KMS-11 (cell line): ENCODE results near the gene ELP5.

Experiments used
- H2AFZ ChIP-seq: fragments of 200-600 bp; sonication (generic); 2 replicates; pipeline ENCODE4 v1.6.1; 2016; ENCODE audit warnings: antibody characterized with exemption, mixed run types, low read depth
- H3K27ac ChIP-seq: fragments of 200-600 bp; sonication (generic); 2 replicates; pipeline ENCODE4 v1.6.1; 2016; ENCODE audit warnings: mild to moderate bottlenecking, mixed run types
- H3K27me3 ChIP-seq: fragments of 200-600 bp; sonication (generic); 2 replicates; pipeline ENCODE4 v1.6.1; 2017; ENCODE audit warnings: mild to moderate bottlenecking, low read depth, mixed run types, moderate library complexity; ENCODE audit not compliant: insufficient read depth
- H3K36me3 ChIP-seq: fragments of 200-600 bp; sonication (generic); 2 replicates; pipeline ENCODE4 v1.6.1; 2017; ENCODE audit warnings: mild to moderate bottlenecking, mixed run types; ENCODE audit not compliant: insufficient read depth
- H3K4me1 ChIP-seq: fragments of 200-600 bp; sonication (generic); 2 replicates; pipeline ENCODE4 v1.6.1; 2016; ENCODE audit warnings: mild to moderate bottlenecking, low read depth, mixed run types; ENCODE audit not compliant: poor library complexity, severe bottlenecking
- H3K4me2 ChIP-seq: fragments of 200-600 bp; sonication (generic); 2 replicates; pipeline ENCODE4 v1.7.0; 2016; ENCODE audit warnings: mild to moderate bottlenecking, mixed run types
- H3K4me3 ChIP-seq: fragments of 200-600 bp; sonication (generic); IDR thresholded peaks from 2 replicates; pipeline ENCODE4 v1.6.1; 2017; ENCODE audit warnings: low read depth, low read length, mixed read lengths; ENCODE audit not compliant: insufficient read depth
- H3K79me2 ChIP-seq: fragments of 200-600 bp; sonication (generic); 2 replicates; pipeline ENCODE4 v1.6.1; 2016; ENCODE audit warnings: low read depth, mixed run types; ENCODE audit not compliant: insufficient read depth
- H3K9ac ChIP-seq: fragments of 200-600 bp; sonication (generic); 2 replicates; pipeline ENCODE4 v1.6.1; 2016; ENCODE audit warnings: mild to moderate bottlenecking, mixed run types
- H4K20me1 ChIP-seq: fragments of 200-600 bp; sonication (generic); 2 replicates; pipeline ENCODE4 v1.6.1; 2016; ENCODE audit warnings: mild to moderate bottlenecking, mixed run types; ENCODE audit not compliant: insufficient read depth
- CTCF ChIP-seq: fragments of 200-600 bp; sonication (generic); conservative IDR thresholded peaks from 2 replicates; pipeline ENCODE4 v1.6.1; 2017; ENCODE audit warnings: low read depth, mild to moderate bottlenecking, antibody characterized with exemption, low read length, moderate library complexity, mixed read lengths

ELP5 gene

GRCh38 chr17:7237761-7238419 lies 14.1 kb upstream of the ELP5 start:
- H3K4me1 ChIP-seq, result no peaks in the 10 kb centered on the region
- no peak overlapping the region for H2AFZ ChIP-seq
- no peak overlapping the region for H3K4me3 ChIP-seq
- H3K27ac ChIP-seq, result no peak overlapping the region
- H3K79me2 ChIP-seq, result no peaks in the 10 kb centered on the region
- no peak overlapping the region for H3K4me2 ChIP-seq
- no peaks in the 10 kb centered on the region for H3K36me3 ChIP-seq
- H3K9ac ChIP-seq, result peak overlapping the region; percentile 41; the same call in 1 of the 2 replicates
- TF ChIP-seq CTCF, result no peak
- H4K20me1 ChIP-seq, result no peaks in the 10 kb centered on the region
- H3K27me3 ChIP-seq, result no peaks in the 10 kb centered on the region

GRCh38 chr17:7238420-7239090 lies 13.5 kb upstream of the ELP5 start:
- no peaks in the 10 kb centered on the region for H3K27me3 ChIP-seq
- no peaks in the 10 kb centered on the region for H3K36me3 ChIP-seq
- H3K27ac ChIP-seq, result peak overlapping the region; percentile 40
- H3K79me2 ChIP-seq, result no peaks in the 10 kb centered on the region
- no peak overlapping the region for H3K4me3 ChIP-seq
- H4K20me1 ChIP-seq, result no peaks in the 10 kb centered on the region
- no peak overlapping the region for H2AFZ ChIP-seq
- no peak overlapping the region for H3K4me2 ChIP-seq
- H3K9ac ChIP-seq, result peak overlapping the region; percentile 59; the same call in 1 of the 2 replicates
- no peak for TF ChIP-seq CTCF
- no peaks in the 10 kb centered on the region for H3K4me1 ChIP-seq

- H2AFZ ChIP-seq, result no peak within 1 kb of the TSS
- no peaks in the 10 kb centered on the region for H3K4me1 ChIP-seq
- H3K27me3 ChIP-seq, result no peaks in the 10 kb centered on the region
- peak within 1 kb of the TSS; percentile 40 for H3K27ac ChIP-seq
- no peak within 1 kb of the TSS for H3K4me3 ChIP-seq
- no peak for TF ChIP-seq CTCF
- no peaks in the 10 kb centered on the region for H4K20me1 ChIP-seq
- no peaks in the 10 kb centered on the region for H3K79me2 ChIP-seq
- peak within 1 kb of the TSS; percentile 59; the same call in 1 of the 2 replicates for H3K9ac ChIP-seq
- peak within 1 kb of the TSS; percentile 42; the same call in 1 of the 2 replicates for H3K4me2 ChIP-seq
- no peaks in the 10 kb centered on the region for H3K36me3 ChIP-seq
These were observed 12.7 kb upstream of the ELP5 start, which contains the start of gene PHF23 for GRCh38 chr17:7239091-7240027. PHF23 (minus strand) TSS chr17:7239457; CDS start chr17:7239279, 178 bp downstream.

GRCh38 chr17:7240375-7240774 lies 11.6 kb upstream of the ELP5 start:
- Histone ChIP-seq H3K9ac (no peak overlapping the region), H3K27ac (no peak overlapping the region), H3K27me3 (no peaks in the 10 kb centered on the region), H2AFZ (no peak overlapping the region), H3K4me3 (no peak overlapping the region), H3K4me2 (no peak overlapping the region), H3K36me3 (no peaks in the 10 kb centered on the region), H3K4me1 (no peaks in the 10 kb centered on the region), H4K20me1 (no peaks in the 10 kb centered on the region), H3K79me2 (no peaks in the 10 kb centered on the region)
- TF ChIP-seq CTCF, result no peak
